ENCODE measurements around the gene KREMEN1.

DNA sequence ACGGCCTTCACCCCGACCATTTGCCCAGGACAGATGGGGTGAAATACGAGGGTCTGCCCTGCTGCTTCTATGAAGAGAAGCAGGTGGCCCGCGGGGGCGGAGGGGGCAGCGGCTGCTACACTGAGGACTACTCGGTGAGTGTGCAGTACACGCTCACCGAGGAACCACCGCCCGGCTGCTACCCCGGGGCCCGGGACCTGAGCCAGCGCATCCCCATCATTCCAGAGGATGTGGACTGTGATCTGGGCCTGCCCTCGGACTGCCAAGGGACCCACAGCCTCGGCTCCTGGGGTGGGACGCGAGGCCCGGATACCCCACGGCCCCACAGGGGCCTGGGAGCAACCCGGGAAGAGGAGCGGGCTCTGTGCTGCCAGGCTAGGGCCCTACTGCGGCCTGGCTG is 22.4 kb upstream of the KREMEN1 start:
- TF ChIP-seq, protein P1, sequence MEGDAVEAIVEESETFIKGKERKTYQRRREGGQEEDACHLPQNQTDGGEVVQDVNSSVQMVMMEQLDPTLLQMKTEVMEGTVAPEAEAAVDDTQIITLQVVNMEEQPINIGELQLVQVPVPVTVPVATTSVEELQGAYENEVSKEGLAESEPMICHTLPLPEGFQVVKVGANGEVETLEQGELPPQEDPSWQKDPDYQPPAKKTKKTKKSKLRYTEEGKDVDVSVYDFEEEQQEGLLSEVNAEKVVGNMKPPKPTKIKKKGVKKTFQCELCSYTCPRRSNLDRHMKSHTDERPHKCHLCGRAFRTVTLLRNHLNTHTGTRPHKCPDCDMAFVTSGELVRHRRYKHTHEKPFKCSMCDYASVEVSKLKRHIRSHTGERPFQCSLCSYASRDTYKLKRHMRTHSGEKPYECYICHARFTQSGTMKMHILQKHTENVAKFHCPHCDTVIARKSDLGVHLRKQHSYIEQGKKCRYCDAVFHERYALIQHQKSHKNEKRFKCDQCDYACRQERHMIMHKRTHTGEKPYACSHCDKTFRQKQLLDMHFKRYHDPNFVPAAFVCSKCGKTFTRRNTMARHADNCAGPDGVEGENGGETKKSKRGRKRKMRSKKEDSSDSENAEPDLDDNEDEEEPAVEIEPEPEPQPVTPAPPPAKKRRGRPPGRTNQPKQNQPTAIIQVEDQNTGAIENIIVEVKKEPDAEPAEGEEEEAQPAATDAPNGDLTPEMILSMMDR (IDR thresholded peaks at IDR 0.05), result no peak
- TF ChIP-seq POLR2AphosphoS5 (IDR thresholded peaks at IDR 0.05), result no peak
- no peak for TF ChIP-seq POLR2A (IDR thresholded peaks at IDR 0.05)
- TF ChIP-seq EP300 (IDR thresholded peaks at IDR 0.05), result no peak
